Muscle of arm (tissue), 12 donors: ENCODE data around the gene MOXD1. TPM values are rescaled to one million over a fixed set of nuclear protein-coding genes. Genes with fewer than 3 reads are reported as not detected.
"Not testable (repeated sequence)": the region's sequence is repeated elsewhere in the genome, so short reads cannot be mapped to it uniquely, and the experiment has no call there.

Source experiments
- DNase-seq: peaks from one replicate; pipeline ENCODE4 v3.0.0-alpha.2; 2013
- polyA plus RNA-seq, 12 donors: library from polyadenylated mRNA; unstranded; fragments of 120-200 nt; gene quantifications; one replicate each; pipeline ENCODE4 v1.2.1, GENCODE V29; 2013; ENCODE audit not compliant: insufficient read length in 12 of 12

The MOXD1 gene
- polyA plus RNA-seq, 12 donors = 1.9 to 17.0 (median 5.7) TPM; not detected in 1

DNA sequence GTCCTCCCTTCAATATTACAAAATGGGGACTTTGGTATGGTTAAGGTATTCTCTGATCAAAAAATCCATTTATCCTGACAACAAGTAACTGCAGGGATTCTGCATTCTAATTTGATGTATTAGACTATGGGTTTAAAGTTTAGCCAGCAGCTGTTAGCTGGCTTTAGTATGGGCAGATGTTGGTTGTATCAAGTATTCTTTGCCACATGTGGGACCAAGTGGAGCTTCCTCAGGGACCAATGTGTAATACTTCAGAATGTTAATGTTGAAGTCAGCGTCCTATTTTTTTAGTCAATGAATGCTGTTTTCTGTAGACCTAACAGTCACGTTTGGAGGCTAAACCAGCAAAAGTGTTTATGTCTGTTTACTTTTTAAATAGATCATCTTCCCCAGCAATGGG is 41.4 kb downstream of the MOXD1 start:
- no peak for DNase-seq

DNA sequence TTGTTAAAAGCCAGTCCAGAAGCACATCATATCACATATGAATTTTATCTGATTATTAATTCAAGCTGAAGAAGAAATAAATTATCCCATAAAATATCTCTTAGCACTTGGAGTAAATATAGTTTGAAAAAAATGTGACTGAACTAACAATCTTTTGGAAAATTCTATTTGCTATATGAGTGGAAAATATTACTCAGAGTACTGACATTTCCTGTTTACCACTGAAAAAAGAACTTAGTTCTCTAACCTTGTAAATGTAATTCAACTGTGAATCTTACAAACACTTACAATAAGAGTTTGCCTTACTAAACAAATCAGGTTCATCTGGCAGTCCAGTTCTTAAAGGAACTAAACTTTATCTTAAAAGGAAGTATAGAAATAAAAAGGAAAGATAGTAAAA is 44.2 kb downstream of the MOXD1 start:
- DNase-seq = no peak

DNA sequence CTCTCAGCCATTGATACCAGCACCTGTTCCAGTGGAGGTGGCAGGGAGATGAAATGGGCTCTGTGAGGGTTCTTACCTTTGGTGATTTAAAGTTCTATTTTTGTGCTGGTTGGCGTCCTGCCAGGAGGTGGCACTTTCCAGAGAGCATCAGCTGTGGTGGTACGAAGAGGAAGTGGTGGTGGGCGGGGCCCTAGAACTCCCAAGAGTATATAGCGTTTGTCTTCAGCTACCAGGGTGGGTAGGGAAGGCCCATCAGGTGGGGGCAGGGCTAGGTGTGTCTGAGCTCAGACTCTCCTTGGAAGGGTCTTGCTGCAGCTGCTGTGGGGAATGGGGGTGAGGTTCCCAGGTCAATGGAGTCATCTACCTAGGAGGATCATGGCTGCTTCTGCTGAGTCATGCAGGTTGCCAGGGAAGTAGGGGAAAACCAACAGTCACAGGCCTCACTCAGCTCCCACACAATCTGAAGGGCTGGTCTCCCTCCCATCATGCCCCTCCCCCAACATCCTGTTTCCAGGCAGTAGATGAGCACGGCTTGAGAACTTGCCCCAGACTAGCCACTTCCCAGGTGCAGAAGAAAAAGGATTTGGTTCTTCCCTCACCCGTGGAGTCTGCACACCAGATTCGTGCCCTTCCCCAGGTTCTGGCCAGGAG is 46.6 kb downstream of the MOXD1 start:
- DNase-seq = no peak

DNA sequence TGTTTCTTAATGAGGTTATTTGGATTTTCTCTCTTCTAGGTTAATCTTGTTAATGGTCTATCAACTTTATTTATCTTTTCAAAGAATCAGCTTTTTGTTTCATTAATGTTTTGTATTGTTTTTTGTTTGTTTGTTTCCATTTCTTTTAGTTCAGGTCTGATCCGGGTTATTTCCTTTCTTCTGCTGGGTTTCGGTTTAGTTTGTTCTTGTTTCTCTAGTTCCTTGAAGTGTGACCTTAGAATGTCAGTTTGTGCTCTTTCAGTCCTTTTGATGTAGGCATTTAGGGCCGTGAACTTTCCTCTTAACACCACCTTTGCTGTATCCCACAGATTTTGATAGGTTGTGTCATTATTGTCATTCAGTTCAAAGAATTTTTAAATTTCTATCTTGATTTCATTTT is 49.3 kb downstream of the MOXD1 start:
- not testable (repeated sequence) for DNase-seq

DNA sequence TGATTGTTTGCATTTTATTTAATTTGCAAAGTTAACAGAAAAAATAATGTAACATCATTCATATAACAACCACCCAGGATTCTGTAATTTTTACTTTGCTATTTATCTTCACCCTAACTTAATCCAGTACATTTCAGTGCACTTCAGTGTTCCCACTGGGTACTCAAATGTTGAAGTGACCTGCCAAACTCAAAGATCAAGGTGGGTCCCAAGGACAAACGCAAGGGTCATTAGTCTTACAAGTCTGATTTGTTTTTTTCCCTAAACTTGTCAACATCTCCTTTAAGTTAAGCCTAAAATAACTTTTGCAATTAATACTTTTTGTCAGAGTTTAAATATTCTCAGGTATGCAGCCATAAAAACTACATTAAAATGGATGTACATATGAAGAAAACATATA is 53.0 kb downstream of the MOXD1 start:
- DNase-seq = no peak

DNA sequence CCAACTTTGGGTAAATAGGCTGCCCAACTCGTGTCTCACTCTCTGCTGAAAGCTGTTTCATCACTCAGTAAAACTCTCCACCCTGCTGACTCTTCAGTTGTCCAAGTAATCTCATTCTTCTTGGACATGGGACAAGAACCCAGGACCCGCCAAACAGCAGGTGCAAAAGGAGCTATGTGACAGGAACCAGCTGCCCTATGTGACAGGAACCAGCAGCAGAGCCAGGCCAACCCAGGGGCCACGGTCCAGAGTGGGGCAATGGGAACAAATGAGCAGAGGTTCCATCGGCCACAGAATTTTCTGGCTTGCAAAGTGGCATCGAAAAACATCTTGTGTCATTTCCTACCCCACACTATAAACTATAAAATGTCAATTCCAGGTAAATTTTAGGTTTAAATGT is 56.5 kb downstream of the MOXD1 start:
- no peak for DNase-seq

DNA sequence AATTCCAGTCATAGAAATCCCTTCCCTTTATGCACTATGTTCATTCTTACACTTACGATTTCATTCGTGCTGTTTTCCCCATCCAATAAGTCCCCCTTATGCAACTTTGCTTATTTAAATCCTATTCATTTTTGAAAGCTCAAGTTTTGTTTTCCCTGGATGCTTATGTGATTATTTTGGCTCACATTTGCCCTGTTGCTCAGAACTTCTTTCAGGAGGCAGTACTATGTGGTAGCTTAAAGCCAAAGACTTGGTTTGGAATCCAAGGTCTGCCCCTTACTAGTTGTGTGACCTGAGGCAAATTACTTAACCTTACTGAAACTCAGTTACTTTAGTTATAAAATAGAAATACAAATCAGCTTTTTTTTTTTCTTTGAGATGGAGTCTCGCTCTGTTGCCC is 59.6 kb downstream of the MOXD1 start:
- DNase-seq = no peak

DNA sequence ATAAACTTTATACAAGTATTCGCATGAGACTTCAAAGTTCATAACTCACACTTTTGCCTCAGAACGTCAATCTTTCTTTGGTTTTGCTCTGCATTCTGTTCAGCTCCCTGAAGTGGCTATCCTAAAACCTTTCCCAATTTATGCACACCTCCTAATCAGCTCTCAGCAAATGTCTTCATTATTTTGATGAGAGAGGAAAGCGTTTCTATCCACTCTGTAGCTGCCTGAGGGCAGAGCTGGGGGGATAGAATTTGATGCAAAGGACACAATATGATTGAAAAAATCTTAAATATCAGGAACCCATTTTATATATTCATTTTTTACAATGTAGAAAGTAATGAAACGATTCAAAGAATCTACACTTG is 66.8 kb downstream of the MOXD1 start:
- DNase-seq = no peak

DNA sequence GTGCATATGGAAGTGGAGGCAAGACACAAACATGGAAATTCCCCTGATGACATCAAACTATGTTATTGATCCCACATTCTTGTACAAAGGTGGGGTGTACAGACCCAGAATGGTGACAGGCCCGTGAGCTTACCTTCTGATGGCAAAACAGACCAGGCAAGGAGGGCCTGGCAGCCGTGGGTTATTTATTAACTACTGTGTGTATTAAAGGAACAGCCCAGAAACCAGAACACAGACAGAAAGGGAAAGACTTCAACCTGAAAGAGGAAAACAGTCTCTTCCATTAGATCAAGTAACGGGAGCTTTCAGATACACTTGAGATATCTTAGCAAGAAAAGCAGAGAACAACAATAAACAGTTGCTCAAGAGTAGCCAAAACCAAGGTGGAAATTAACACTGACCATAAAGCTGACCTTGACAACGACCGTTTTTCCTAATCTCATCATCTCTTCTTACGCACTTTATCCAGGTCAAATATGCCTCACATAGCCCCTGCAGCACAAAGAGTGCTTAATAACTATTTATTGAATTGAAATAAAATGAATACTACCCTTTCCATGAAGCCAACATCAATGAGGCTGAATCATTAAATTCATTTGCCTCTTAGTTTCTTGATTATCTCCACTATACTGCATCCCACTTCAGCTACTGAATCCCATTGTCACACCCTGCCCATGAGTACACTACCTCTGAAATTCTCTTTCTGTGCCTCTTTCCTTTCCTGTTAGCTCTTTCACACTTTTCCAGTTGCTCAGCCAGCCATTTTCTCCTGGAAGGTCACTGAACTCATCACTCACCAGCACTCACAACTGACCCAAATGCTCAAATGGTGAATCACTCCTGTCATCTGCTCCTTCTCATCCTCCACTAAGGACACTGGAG is 67.4 kb downstream of the MOXD1 start:
- no peak for DNase-seq

DNA sequence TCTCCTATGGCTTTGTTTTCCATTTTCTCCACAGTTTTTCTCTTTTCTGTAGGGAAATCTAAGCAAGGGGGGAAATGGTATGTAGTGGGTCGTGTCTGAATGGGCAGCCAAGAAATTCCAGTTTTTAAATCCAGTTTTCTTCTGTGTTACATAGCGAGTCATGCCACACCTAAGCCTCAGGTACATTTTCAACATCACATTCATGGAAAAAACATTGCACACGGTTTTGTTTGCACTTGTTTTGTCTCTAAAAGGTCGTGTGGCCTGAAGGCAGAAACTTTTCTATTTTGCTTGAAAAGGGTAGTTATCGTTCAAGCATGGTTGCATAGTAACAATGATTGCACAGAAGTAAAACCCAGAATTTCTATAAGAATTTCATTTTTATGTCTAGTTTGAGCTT is 70.5 kb downstream of the MOXD1 start:
- no peak for DNase-seq

DNA sequence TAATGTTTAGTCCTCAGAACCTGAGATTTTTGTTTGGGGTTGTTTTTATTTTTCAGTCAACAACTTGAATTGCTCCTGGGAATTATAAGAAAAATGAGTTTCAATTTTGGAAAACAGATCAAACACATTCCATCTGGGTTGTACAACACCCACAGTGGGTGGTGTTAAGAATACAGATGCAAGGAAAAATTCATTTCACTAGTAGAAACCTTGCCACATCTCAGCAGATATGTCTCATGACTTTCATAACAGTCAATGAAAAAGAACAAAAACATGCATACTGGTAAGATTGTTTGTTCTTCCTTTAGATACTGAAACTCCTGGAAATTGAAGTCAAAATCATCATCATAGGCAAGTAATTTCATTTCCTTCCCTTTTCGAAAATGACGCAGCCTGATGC is 78.9 kb downstream of the MOXD1 start:
- no peak for DNase-seq

DNA sequence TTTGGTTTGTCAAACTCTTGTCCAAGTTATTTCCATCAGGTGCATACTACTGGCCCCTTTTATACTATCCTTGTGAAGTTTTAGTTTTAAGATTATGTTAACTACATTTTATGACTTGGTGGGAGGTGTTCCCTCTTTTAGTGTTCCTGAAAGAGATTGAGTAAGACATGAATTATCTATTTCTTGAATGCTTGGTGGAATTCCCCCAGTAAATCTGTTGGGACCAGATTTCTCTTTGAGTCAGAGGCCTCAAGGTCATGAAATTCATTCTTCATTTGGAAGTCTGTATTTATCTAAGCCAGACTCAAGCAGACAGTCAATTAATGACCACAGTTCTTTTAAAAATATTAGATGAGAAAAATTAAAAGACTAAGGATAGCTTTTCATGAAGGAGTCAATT is 81.3 kb downstream of the MOXD1 start:
- no peak for DNase-seq

DNA sequence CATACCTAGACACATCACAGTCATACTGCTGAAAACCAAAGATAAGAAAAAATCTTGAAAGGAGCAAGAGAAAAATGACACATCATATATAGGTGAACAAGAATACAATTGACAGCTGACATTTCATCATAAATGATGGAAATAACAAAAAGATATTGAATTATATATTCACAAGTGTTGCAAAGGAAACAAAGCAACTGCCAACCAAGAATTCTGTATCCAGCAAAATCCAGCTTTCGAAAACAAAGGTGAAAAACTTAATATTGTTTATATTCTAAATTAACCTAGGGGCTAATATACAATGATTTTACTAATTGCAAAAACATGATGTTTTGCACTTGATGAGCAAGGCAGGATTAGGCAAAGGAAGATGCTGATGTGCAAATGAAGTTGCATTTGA is 84.3 kb downstream of the MOXD1 start:
- no peak for DNase-seq

DNA sequence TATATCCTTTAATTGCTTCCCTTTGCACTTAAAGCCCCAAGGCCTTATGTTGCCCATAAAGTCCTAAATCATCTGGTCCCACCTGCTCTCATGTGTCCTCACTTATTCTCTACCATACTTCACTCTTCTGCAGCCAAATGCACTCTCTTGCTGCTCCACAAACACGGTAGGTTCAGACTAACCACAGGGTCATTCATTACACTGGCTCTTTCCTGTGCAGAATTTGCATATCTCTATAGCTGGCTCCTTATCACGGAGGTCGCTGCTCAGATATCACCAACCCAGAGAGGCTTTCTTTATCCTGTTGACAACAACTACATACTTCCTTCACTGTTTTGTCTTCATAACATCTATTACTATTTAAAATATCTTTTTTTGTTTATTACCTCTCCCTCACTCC is 86.8 kb downstream of the MOXD1 start:
- no peak for DNase-seq

DNA sequence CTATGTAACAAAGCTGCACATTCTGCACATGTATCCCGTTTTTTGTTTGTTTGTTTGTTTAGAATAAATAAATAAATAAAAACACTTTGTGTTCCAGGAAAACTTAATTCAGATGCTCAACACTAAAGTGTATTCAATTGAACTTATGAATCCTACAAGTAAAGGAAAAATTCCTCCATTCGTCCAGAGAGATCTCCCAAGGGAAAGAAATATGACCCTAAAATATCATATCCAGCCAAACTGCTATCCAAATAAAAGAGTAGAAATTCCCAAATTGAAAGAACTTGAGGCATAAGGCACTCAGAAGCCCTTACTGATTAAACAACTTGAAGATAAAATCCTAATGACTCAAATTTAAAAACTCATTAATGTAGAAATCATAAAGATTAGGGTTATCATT is 90.4 kb downstream of the MOXD1 start:
- DNase-seq = peak; percentile 9

DNA sequence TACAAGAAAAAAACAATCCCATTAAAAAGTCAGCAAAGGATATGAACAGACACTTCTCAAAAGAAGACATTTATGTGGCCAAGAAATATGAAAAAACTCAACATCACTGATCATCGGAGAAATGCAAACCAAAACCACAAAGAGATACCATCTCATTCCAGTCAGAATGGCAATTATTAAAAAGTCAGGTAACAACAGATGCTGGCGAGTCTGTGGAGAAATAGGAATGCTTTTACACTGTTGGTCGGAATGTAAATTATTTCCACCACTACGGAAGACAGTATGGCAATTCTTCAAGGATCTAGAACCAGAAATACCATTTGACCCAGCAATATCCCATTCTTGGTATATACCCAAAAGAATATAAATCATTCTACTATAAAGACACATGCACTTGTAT is 91.1 kb downstream of the MOXD1 start:
- DNase-seq = not testable (repeated sequence)

DNA sequence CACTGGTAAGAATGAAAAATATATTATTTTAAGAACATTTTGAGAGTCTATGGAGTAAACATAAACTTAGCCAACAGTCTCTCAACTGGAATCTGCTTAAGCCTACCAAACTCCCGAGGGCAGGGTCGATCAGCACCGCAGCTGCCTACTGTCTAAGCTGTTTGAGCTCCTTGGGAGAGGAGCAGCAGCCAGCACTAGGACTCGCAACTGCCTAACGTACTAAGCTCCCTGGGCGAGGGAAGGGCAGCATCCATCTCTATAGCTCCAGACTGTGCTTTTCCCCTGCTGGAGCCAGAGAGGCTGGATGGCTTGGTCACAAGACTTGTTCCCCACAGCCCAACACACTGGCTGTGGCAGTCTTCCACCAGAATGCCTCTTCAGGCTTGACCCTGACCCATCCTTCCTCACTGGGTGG is 96.4 kb downstream of the MOXD1 start:
- no peak for DNase-seq

DNA sequence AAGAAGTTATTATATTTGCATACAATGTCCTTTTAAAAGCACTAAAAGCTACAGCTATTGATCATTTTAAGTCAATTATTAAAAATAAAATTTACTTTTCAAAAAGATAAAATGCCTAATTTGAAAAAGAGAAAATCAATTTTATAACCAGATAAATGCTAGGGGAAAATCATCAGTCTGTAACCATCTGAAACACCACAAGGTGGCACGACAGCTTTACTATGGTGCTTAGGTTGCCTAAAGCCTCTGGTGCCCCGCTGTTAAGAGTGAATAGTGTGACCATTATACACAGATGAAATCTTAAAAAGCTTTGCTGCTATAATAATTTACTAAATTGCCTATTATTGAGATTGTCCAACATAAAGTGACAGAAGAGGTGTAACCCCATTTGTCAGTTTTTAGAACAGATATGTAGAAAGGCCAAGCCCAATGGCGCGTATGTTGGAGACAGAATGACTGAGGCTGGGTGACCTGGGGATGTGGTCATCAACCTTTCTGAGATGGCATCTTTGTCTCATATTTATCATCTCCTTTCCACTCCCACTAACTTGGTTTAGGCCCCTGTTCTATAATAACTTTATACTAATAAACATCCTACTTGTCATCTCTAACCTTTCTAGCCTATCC is 100.8 kb downstream of the MOXD1 start:
- DNase-seq = peak; percentile 23

DNA sequence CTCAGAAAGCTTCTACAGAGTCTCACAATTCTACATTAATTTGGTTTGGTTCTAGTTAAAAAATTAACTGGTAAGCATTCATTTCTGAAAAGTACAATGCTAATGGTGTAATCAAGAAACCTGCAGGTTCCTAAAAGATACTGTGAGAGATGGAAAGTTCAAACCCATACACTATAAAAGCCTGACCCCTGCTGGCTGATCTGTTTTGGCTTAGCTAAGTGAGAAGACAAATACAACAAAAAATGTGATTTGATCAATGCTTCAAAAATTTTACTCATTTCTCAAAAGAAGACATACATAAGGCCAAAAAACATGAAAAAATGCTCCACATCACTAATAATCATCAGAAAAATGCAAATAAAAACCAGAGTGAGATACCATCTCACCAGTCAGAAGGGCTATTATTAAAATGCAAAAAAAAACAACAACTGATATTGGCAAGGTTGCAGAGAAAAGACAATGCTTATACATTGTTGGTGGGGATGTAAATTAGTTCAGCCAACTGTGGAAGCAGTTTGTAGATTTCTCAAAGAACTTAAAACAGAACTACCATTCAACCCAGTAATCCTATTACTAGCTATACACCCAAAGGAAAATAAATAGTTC is 102.8 kb downstream of the MOXD1 start:
- DNase-seq = peak; percentile 51

DNA sequence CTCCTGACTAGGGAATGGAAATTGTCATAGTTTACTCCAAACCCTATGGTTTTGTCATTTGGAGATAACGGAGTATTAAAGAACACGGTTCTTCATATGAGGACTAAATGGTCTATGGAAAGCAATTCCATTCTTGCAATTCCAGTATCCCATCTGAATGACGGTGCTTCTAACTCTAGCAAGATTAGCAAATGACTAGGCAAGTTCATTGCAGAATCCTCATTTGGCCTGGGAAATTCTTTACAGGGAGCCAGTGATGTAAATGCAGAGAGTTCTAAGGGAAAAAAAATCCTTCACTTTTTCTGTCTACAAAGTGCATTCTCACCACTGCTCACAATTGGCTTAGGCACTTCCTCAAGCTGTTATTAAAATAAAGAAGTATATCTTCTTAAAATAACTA is 111.5 kb downstream of the MOXD1 start:
- DNase-seq = no peak

DNA sequence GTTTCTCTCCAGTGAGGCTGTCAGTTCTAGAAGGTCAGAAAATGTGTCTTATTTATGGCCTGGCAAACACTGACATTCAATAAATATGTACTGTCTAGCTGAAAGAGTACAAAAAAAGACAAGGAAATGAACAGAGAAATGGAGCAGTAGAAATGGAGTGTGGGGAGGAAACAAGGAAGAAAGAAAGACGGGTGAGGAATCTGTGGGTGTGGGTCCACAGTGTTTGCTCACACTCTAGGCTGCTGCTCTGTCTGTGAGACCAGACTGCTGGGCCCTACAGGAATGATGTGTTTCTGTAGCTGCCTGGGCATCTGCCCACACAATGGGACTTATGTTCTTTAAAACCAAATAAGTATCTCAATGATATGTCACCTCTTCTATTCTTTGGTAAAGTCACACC is 114.2 kb downstream of the MOXD1 start:
- no peak for DNase-seq

DNA sequence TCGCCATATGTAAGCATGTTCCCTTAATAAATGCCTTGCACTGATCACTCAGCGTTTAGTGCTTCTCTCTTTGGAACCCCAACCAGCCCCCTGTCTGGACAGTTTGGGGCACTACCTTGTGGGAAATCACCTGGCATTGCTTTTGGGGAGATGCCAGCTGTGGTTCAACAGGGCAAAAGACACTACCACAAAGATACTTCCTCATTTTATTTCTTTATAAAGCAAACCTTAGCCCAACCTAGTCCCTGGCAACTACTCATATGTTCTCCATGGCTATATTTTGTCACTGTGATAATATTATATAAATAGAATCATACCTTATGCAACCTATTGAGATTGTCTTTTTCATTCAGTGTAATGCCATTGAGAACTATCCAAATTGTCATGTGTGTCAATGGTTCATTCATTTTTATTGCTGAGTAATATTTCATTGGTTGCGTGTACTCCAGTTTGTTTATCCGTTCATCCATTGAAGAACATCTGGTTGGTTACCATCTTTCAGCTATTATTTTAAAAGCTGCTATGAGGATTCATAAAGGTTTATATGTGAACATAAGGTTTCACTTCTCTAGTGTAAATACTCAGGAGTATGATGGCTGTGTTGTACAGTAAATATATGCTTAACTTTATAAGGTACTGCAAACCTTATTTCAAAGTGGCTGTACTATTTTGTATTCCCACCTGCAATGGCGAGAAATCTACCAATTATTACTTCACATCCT is 114.8 kb downstream of the MOXD1 start:
- no peak for DNase-seq
